Omental fat pad (tissue), 4 donors: Measurements from ENCODE around the gene CACNA2D3. TPM values are rescaled to one million over a fixed set of nuclear protein-coding genes. Genes with fewer than 3 reads are reported as not detected.

ENCODE experiments used
- ATAC-seq: fragments of 150-250 bp; one replicate; pipeline ENCODE4 v1.9.1; 2016; ENCODE audit warnings: mild to moderate bottlenecking, moderate library complexity; ENCODE audit not compliant: low FRiP score
- DNase-seq: peaks from one replicate; pipeline ENCODE4 v3.0.0-alpha.2; 2019; ENCODE audit warnings: low spot score
- total RNA-seq, 4 donors: library from RNA; depleted of rRNA; stranded (reverse); fragments of >200 nt; gene quantifications; one replicate each; pipeline ENCODE4 v1.1.0, GENCODE V29; 2016
- TF ChIP-seq, protein P1 (sequence below), 3 donors: fragments of 450-650 bp; IDR thresholded peaks; one replicate each; pipeline ENCODE4 v1.5.1; 2016 to 2017; ENCODE audit warnings: antibody characterized with exemption in 3 of 3, mild to moderate bottlenecking in 3 of 3, moderate library complexity in 2 of 3

The CACNA2D3 gene
- total RNA-seq, 4 donors from 2014 or later: 2.6 to 6.1 (median 4.5) TPM

- TF ChIP-seq, protein P1, sequence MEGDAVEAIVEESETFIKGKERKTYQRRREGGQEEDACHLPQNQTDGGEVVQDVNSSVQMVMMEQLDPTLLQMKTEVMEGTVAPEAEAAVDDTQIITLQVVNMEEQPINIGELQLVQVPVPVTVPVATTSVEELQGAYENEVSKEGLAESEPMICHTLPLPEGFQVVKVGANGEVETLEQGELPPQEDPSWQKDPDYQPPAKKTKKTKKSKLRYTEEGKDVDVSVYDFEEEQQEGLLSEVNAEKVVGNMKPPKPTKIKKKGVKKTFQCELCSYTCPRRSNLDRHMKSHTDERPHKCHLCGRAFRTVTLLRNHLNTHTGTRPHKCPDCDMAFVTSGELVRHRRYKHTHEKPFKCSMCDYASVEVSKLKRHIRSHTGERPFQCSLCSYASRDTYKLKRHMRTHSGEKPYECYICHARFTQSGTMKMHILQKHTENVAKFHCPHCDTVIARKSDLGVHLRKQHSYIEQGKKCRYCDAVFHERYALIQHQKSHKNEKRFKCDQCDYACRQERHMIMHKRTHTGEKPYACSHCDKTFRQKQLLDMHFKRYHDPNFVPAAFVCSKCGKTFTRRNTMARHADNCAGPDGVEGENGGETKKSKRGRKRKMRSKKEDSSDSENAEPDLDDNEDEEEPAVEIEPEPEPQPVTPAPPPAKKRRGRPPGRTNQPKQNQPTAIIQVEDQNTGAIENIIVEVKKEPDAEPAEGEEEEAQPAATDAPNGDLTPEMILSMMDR (IDR thresholded peaks at IDR 0.05): no peak
- ATAC-seq (no peak), DNase-seq (no peak)
These were observed 388.2 kb downstream of the CACNA2D3 start for GRCh38 chr3:54510506-54510905.

GRCh38 chr3:54511766-54512365 is 389.5 kb downstream of the CACNA2D3 start:
- TF ChIP-seq, protein P1 (IDR thresholded peaks at IDR 0.05): no peak
- ATAC-seq (no peak), DNase-seq (no peak)

DNA sequence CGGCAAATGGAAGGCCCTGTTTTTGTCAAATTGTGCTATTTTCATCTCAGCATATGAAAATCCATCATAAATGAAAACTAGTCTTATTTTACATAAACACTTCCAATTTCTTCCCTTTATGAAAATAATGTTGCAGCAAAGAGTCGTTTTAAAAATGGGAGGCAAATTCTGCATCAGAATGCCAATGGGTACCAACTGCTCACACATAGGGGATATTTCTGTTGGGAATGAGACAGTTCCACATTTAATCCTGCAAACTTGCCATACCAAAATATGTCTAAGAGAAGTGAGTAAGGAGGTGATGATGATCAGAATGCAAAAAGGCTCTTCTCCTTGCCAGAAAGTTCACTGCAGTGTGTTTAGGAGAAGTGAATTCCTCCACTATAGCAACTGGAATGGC is 391.7 kb downstream of the CACNA2D3 start:
- TF ChIP-seq, protein P1 (IDR thresholded peaks at IDR 0.05): no peak
- ATAC-seq (no peak), DNase-seq (no peak)

- ATAC-seq: no peak
- DNase-seq: no peak
- TF ChIP-seq, protein P1 (IDR thresholded peaks at IDR 0.05): no peak
These were observed 392.1 kb downstream of the CACNA2D3 start for GRCh38 chr3:54514416-54514815.

DNA sequence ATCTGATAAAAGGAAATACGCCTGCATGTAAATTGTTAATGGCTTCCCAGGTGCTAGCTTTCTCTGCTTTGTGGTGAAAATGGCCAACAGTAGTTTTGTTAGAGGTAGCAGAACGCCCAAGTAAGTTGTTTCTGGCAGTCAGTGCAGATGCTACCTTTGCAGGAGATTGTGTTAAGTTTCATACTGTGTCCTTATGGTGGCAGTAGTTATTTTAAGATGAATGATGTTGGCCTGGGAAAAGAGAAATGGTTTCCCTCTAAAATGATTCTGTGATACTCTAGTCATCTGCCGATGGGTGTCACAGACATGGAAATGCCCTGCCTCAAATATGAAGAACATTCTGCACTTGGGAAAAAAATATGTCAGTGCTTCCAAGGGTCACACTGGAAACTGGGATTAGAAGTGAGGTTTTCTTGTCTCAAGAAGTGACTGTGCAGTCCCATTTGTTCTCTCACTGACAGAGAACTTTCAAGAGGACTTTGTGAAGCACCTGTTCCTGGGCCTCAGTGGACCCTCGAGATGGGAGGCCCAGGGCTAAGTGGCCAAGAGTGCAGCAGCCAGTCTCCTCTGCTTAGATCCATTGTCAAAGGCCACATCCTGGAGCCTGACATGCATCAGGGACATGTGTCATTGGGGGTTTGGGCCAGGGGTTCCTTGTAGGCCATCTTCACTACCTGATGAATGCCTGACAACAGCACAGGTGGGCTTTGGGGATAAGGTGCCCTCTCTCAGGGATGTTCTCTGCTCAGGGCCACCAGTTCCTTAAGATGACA is 393.3 kb downstream of the CACNA2D3 start:
- TF ChIP-seq, protein P1 (IDR thresholded peaks at IDR 0.05): no peak
- ATAC-seq (no peak), DNase-seq (no peak)

DNA sequence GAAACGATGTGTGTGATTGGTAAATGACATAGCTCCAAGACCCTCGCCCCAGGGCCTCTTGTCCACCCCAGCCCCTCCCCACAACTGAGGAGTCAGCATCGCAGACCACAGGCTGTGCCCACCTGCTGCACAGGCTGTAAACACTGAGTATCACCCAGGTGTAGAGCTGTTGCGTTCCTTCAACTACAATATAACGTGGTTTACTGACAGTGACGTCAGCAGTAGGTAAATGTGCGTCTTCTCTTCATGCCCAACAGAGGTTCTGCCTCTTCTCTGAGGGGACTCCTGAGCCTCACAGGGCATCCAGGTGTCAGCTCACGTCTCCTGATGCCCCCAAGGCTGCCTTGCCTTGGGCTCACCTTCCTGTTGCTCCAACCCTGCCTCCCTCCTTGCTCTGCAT is 395.1 kb downstream of the CACNA2D3 start:
- no peak for ATAC-seq
- DNase-seq: no peak
- TF ChIP-seq, protein P1 (IDR thresholded peaks at IDR 0.05): no peak
